Esophagus squamous epithelium (tissue), 5 donors: ENCODE measurements around the gene RHOBTB1. TPM values are rescaled to one million over a fixed set of nuclear protein-coding genes. Genes with fewer than 3 reads are reported as not detected.
A peak's percentile ranks its signal among the peaks of the same experiment; 100 is the strongest.

ENCODE experiments used
- DNase-seq: peaks from one replicate; lab custom pipeline; 2025; lab: John Stamatoyannopoulos, UW
- H3K27ac ChIP-seq, 4 donors: fragments of 200-600 bp; sonication (generic); one replicate each; pipeline ENCODE4 v1.5.1; 2016 to 2019; ENCODE audit warnings: mild to moderate bottlenecking in 1 of 4
- H3K27me3 ChIP-seq, 4 donors: fragments of 200-600 bp; sonication (generic); 1 replicate in 3 of 4; 2 replicates in 1 of 4; pipeline versions ENCODE4 v1.5.1 to v1.6.0; 2017 to 2021; ENCODE audit warnings: antibody characterized with exemption in 1 of 4
- H3K36me3 ChIP-seq, 3 donors: fragments of 200-600 bp; sonication (generic); one replicate each; pipeline ENCODE4 v1.5.1; 2016 to 2019
- H3K4me1 ChIP-seq, 3 donors: fragments of 200-600 bp; sonication (generic); one replicate each; pipeline ENCODE4 v1.5.1; 2017 to 2019
- H3K4me3 ChIP-seq, 4 donors: fragments of 200-600 bp; sonication (generic); 1 replicate in 3 of 4; 2 replicates in 1 of 4; pipeline ENCODE4 v1.5.1; 2016 to 2019; ENCODE audit warnings: mild to moderate bottlenecking in 2 of 4, moderate library complexity in 1 of 4
- H3K9me3 ChIP-seq, 3 donors: fragments of 200-600 bp; sonication (generic); one replicate each; pipeline ENCODE4 v1.5.1; 2016 to 2019
- CTCF ChIP-seq, 6 experiments: fragments of 450-650 bp in 4 of 6; fragments of 200-600 bp in 2 of 6; sonication (generic) in 2 of 6; IDR thresholded peaks; one replicate each; pipeline ENCODE4 v1.5.1; 2016 to 2019; ENCODE audit warnings: antibody characterized with exemption in 6 of 6, mild to moderate bottlenecking in 4 of 6, moderate library complexity in 4 of 6
- POLR2A ChIP-seq, 4 donors: fragments of 450-650 bp; IDR thresholded peaks; one replicate each; pipeline ENCODE4 v1.6.1; 2017; ENCODE audit warnings: antibody characterized with exemption in 4 of 4, mild to moderate bottlenecking in 4 of 4, moderate library complexity in 3 of 4
- WGBS, 2 donors: methylation state at CpG; one replicate each; pipeline ENCODE4 v1.1.5; 2018; 5-methylcytosine and 5-hydroxymethylcytosine counted together
- intact Hi-C: fragments of 100-400 bp; cut with DNase I; formaldehyde crosslinking; loops from one replicate; pipeline ENCODE4 v1.15.0; 2022
- total RNA-seq, 4 donors: library from RNA; depleted of rRNA; stranded (reverse); fragments of >200 nt; gene quantifications; one replicate each; pipeline ENCODE4 v1.1.0, GENCODE V29; 2016
- donor health status: DM: yes; HTN: yes; CAD: no.

The RHOBTB1 gene
- total RNA-seq, 4 donors from 2014 or later = 0.11 to 3.4 (median 1.4) TPM

- peaks cover 0 to 10% (median 0%) of the 10 kb centered on the region in 3 donors for H3K4me1 ChIP-seq
- no peaks in the 10 kb centered on the region for H3K36me3 ChIP-seq
- DNase-seq = no peak
- no peak overlapping the region for H3K27ac ChIP-seq
- no peak overlapping the region for H3K4me3 ChIP-seq
- intact Hi-C loops = no loop called here
- WGBS, 2 donors = 79 to 82% methylated on average over 3 of the region's 3 CpGs
- H3K27me3 ChIP-seq = no peaks in the 10 kb centered on the region
- TF ChIP-seq CTCF (IDR thresholded peaks at IDR 0.05) (no peak), POLR2A (IDR thresholded peaks at IDR 0.05) (no peak)
- no peaks in the 10 kb centered on the region for H3K9me3 ChIP-seq
Observed at GRCh38 chr10:60970526-60970925, 26.5 kb upstream of the RHOBTB1 start.

- 79 to 92% methylated on average over 3 of the region's 3 CpGs for WGBS, 2 donors
- H3K4me1 ChIP-seq = peaks cover 0 to 19% (median 9%) of the 10 kb centered on the region in 3 donors
- no peak for TF ChIP-seq CTCF (IDR thresholded peaks at IDR 0.05)
- no peak for TF ChIP-seq POLR2A (IDR thresholded peaks at IDR 0.05)
- DNase-seq = no peak
- no peak overlapping the region for H3K4me3 ChIP-seq
- no peaks in the 10 kb centered on the region for H3K9me3 ChIP-seq
- no peaks in the 10 kb centered on the region for H3K27me3 ChIP-seq
- H3K36me3 ChIP-seq = no peaks in the 10 kb centered on the region
- H3K27ac ChIP-seq = no peak overlapping the region
- intact Hi-C loops = no loop called here
Observed at GRCh38 chr10:60968504-60968903, 24.5 kb upstream of the RHOBTB1 start.

- WGBS, 2 donors = 87% methylated on average over 2 of the region's 2 CpGs
Observed at GRCh38 chr10:60967854-60968484, 24.0 kb upstream of the RHOBTB1 start.

GRCh38 chr10:60967260-60967659, 23.3 kb upstream of the RHOBTB1 start:
- 71 to 79% methylated on average over 3 to 4 of the region's 4 CpGs for WGBS, 2 donors
- H3K4me3 ChIP-seq = no peak overlapping the region
- TF ChIP-seq POLR2A (IDR thresholded peaks at IDR 0.05) (no peak), CTCF (IDR thresholded peaks at IDR 0.05) (no peak)
- H3K4me1 ChIP-seq = peaks cover 0 to 24% (median 13%) of the 10 kb centered on the region in 3 donors
- DNase-seq = no peak
- no peak overlapping the region for H3K27ac ChIP-seq
- intact Hi-C loops = no loop called here
- H3K27me3 ChIP-seq = no peaks in the 10 kb centered on the region
- no peaks in the 10 kb centered on the region for H3K9me3 ChIP-seq
- H3K36me3 ChIP-seq = no peaks in the 10 kb centered on the region

More at GRCh38 chr10:60967854-60968484, 24.0 kb upstream of the RHOBTB1 start:
- intact Hi-C loops = no loop called here
- H3K27me3 ChIP-seq = no peaks in the 10 kb centered on the region
- no peaks in the 10 kb centered on the region for H3K36me3 ChIP-seq
- H3K27ac ChIP-seq = no peak overlapping the region
- no peak overlapping the region for H3K4me3 ChIP-seq
- no peaks in the 10 kb centered on the region for H3K9me3 ChIP-seq
- TF ChIP-seq POLR2A (IDR thresholded peaks at IDR 0.05) (no peak), CTCF (IDR thresholded peaks at IDR 0.05) (no peak)
- peaks cover 0 to 24% (median 13%) of the 10 kb centered on the region in 3 donors for H3K4me1 ChIP-seq
- DNase-seq = no peak

GRCh38 chr10:60965696-60966095, 21.7 kb upstream of the RHOBTB1 start:
- 64 to 86% methylated on average over 3 of the region's 3 CpGs for WGBS, 2 donors
- H3K4me1 ChIP-seq = peaks cover 0 to 24% (median 13%) of the 10 kb centered on the region in 3 donors
- DNase-seq = no peak
- intact Hi-C loops = no loop called here
- TF ChIP-seq POLR2A (IDR thresholded peaks at IDR 0.05) (no peak), CTCF (IDR thresholded peaks at IDR 0.05) (no peak)
- H3K36me3 ChIP-seq = no peaks in the 10 kb centered on the region
- H3K4me3 ChIP-seq = no peak overlapping the region
- no peaks in the 10 kb centered on the region for H3K27me3 ChIP-seq
- H3K27ac ChIP-seq = peak overlapping the region in 1 of 4 donors; percentile 69
- H3K9me3 ChIP-seq = no peaks in the 10 kb centered on the region
